ENCODE measurements around the gene FAM81B.

FAM81B gene

GRCh38 chr5:95484421-95484820 is 93.3 kb downstream of the FAM81B start:
- DNase-seq: no peak

GRCh38 chr5:95486191-95486590 is 95.0 kb downstream of the FAM81B start:
- no peak for DNase-seq

- no peak for DNase-seq
These were observed 96.7 kb downstream of the FAM81B start for GRCh38 chr5:95487880-95488279.

Measured in NCI-H524 treated with DMSO at 0.1 percent for 48 hours (cell line).